D721Med (cell line): Measurements from ENCODE around the gene CRAMP1.

Experiments
- DNase-seq: peaks from one replicate; pipeline ENCODE4 v3.0.0; 2011; ENCODE audit warnings: low spot score; ENCODE audit not compliant: insufficient read length
- FAIRE-seq: peaks from 2 replicates; lab custom pipeline; 2011; peaks lifted over from hg19 to GRCh38; lab: Jason Lieb, UNC
- CTCF ChIP-seq: IDR thresholded peaks from 2 replicates; pipeline ENCODE4 v1.5.1; 2012; ENCODE audit warnings: mild to moderate bottlenecking, control low read depth; ENCODE audit not compliant: insufficient read depth; ENCODE audit errors: missing control alignments

The CRAMP1 gene

GRCh38 chr16:1620391-1620790 is 8.2 kb downstream of the CRAMP1 start:
- no peak for FAIRE-seq
- TF ChIP-seq CTCF = no peak
- DNase-seq = no peak

GRCh38 chr16:1621851-1622250 is 9.7 kb downstream of the CRAMP1 start:
- FAIRE-seq = no peak
- no peak for DNase-seq
- TF ChIP-seq CTCF = no peak

GRCh38 chr16:1626327-1626726 is 14.2 kb downstream of the CRAMP1 start:
- no peak for TF ChIP-seq CTCF
- FAIRE-seq = no peak
- DNase-seq = no peak

GRCh38 chr16:1626776-1627175 is 14.6 kb downstream of the CRAMP1 start:
- TF ChIP-seq CTCF = no peak
- FAIRE-seq (no peak), DNase-seq (no peak)

- FAIRE-seq = no peak
- no peak for DNase-seq
- TF ChIP-seq CTCF = no peak
These were observed 18.5 kb downstream of the CRAMP1 start for GRCh38 chr16:1630450-1631213.

- no peak for FAIRE-seq
- no peak for DNase-seq
- TF ChIP-seq CTCF = no peak
These were observed 19.1 kb downstream of the CRAMP1 start for GRCh38 chr16:1631230-1631629.

GRCh38 chr16:1631931-1632637 is 19.9 kb downstream of the CRAMP1 start:
- no peak for FAIRE-seq
- no peak for DNase-seq
- no peak for TF ChIP-seq CTCF
